Natural killer cell (primary cell): Measurements from ENCODE around the gene LARGE1. TPM values are rescaled to one million over a fixed set of nuclear protein-coding genes. Genes with fewer than 3 reads are reported as not detected.

Source experiments
- ATAC-seq, 3 donors: fragments of 150-1000 bp in 2 of 3; fragments of 200-7000 bp in 1 of 3; cut with Tn5 transposase; 1 replicate in 1 of 3; 2 replicates in 2 of 3; pipeline ENCODE4 v1.10.0; 2021; ENCODE audit warnings: mild to moderate bottlenecking in 2 of 3, moderate library complexity in 2 of 3
- DNase-seq, 2 donors: peaks; one replicate each; pipeline versions ENCODE4 v3.0.0 to v3.0.0-alpha.2; 2013 to 2021; ENCODE audit warnings: mixed read lengths in 1 of 2
- H3K27ac ChIP-seq: one replicate; pipeline ENCODE4 v1.5.1; 2013; ENCODE audit warnings: mild to moderate bottlenecking, low read length
- H3K27me3 ChIP-seq: one replicate; pipeline ENCODE4 v1.6.1; 2013; ENCODE audit warnings: low read length; ENCODE audit not compliant: control insufficient read depth, insufficient read depth
- H3K36me3 ChIP-seq: one replicate; pipeline ENCODE4 v1.6.1; 2013; ENCODE audit warnings: low read length; ENCODE audit not compliant: control insufficient read depth, insufficient read depth
- H3K4me1 ChIP-seq: one replicate; pipeline ENCODE4 v1.6.1; 2013; ENCODE audit warnings: low read length; ENCODE audit not compliant: control insufficient read depth, insufficient read depth
- H3K4me3 ChIP-seq: one replicate; pipeline ENCODE4 v1.5.1; 2013; ENCODE audit warnings: low read length
- H3K9me3 ChIP-seq: one replicate; pipeline ENCODE4 v1.6.1; 2013; ENCODE audit warnings: low read length; ENCODE audit not compliant: control insufficient read depth, insufficient read depth
- H3K27ac Mint-ChIP-seq, 2 donors: one replicate each; pipeline ENCODE4 v1.8.0; 2022; ENCODE audit warnings: mild to moderate bottlenecking in 2 of 2, mixed read lengths in 2 of 2, moderate library complexity in 1 of 2
- H3K27me3 Mint-ChIP-seq, 2 donors: one replicate each; pipeline ENCODE4 v1.8.0; 2022; ENCODE audit warnings: low read depth in 2 of 2, mixed read lengths in 2 of 2
- H3K36me3 Mint-ChIP-seq: one replicate; pipeline ENCODE4 v1.8.0; 2022; ENCODE audit warnings: mixed read lengths
- H3K4me1 Mint-ChIP-seq, 2 donors: one replicate each; pipeline ENCODE4 v1.8.0; 2022; ENCODE audit warnings: mixed read lengths in 2 of 2
- H3K4me3 Mint-ChIP-seq: one replicate; pipeline ENCODE4 v1.8.0; 2022; ENCODE audit warnings: mild to moderate bottlenecking, moderate library complexity, mixed read lengths
- H3K9me3 Mint-ChIP-seq, 2 donors: one replicate each; pipeline ENCODE4 v1.8.0; 2022; ENCODE audit warnings: mixed read lengths in 2 of 2
- WGBS: methylation state at CpG from one replicate; pipeline ENCODE4 v1.1.7; 2013; ENCODE audit warnings: missing lambda C conversion rate; ENCODE audit not compliant: insufficient coverage; 5-methylcytosine and 5-hydroxymethylcytosine counted together
- intact Hi-C: fragments of 100-400 bp; cut with micrococcal nuclease; formaldehyde crosslinking; loops from one replicate; pipeline ENCODE4 v1.14.2; 2022
- total RNA-seq, 4 donors: library from RNA; stranded (reverse); fragments of 120-200 nt in 1 of 4; gene quantifications; one replicate each; pipeline versions ENCODE4 v1.2.3 to v1.2.4, GENCODE V29; 2013 to 2022
- TF ChIP-seq, protein P1 (sequence below): fragments of 200-600 bp; IDR thresholded peaks from one replicate; pipeline ENCODE4 v1.8.0; 2022; ENCODE audit warnings: antibody characterized with exemption

The LARGE1 gene
- total RNA-seq, 3 donors from 2014 or later (not counting 1 experiment from before 2014, with no cell fraction given), result 2.6 to 11.6 (median 4.1) TPM

DNA sequence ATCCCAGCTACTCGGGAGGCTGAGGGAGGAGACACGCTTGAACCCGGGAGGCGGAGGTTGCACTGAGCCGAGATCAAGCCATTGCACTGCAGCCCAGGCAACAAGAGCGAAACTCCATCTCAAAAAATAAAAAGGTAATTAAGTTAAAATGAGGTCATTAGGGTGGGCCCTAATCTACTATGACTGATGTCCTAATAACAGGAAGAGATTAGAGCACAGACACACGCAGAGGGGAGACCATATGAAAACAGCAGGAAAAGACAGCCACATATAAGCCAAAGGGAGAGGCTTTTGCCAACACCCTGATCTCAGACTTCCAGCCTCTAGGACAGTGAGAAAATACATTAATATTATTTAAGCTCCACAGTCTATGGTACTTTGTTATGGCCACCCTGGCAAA lies 17.3 kb downstream of the LARGE1 start:
- no peaks in the 10 kb centered on the region for H3K4me1 Mint-ChIP-seq
- no peak overlapping the region for H3K4me3 ChIP-seq
- no peak overlapping the region for H3K27ac Mint-ChIP-seq
- no peak overlapping the region for H3K27ac ChIP-seq
- no peaks in the 10 kb centered on the region for H3K36me3 ChIP-seq
- DNase-seq (no peak), ATAC-seq (no peak)
- H3K9me3 Mint-ChIP-seq, result no peaks in the 10 kb centered on the region
- TF ChIP-seq, protein P1, sequence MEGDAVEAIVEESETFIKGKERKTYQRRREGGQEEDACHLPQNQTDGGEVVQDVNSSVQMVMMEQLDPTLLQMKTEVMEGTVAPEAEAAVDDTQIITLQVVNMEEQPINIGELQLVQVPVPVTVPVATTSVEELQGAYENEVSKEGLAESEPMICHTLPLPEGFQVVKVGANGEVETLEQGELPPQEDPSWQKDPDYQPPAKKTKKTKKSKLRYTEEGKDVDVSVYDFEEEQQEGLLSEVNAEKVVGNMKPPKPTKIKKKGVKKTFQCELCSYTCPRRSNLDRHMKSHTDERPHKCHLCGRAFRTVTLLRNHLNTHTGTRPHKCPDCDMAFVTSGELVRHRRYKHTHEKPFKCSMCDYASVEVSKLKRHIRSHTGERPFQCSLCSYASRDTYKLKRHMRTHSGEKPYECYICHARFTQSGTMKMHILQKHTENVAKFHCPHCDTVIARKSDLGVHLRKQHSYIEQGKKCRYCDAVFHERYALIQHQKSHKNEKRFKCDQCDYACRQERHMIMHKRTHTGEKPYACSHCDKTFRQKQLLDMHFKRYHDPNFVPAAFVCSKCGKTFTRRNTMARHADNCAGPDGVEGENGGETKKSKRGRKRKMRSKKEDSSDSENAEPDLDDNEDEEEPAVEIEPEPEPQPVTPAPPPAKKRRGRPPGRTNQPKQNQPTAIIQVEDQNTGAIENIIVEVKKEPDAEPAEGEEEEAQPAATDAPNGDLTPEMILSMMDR, result no peak
- H3K4me3 Mint-ChIP-seq, result no peak overlapping the region
- WGBS, result 84% methylated on average over 6 of the region's 7 CpGs
- intact Hi-C loops, result no loop called here
- no peaks in the 10 kb centered on the region for H3K36me3 Mint-ChIP-seq
- no peaks in the 10 kb centered on the region for H3K27me3 Mint-ChIP-seq
- H3K27me3 ChIP-seq, result no peaks in the 10 kb centered on the region
- H3K4me1 ChIP-seq, result no peaks in the 10 kb centered on the region
- no peaks in the 10 kb centered on the region for H3K9me3 ChIP-seq

GRCh38 chr22:33902073-33902472 lies 18.2 kb downstream of the LARGE1 start:
- no peaks in the 10 kb centered on the region for H3K4me1 ChIP-seq
- no peaks in the 10 kb centered on the region for H3K36me3 ChIP-seq
- ATAC-seq (no peak), DNase-seq (no peak)
- no peaks in the 10 kb centered on the region for H3K27me3 ChIP-seq
- H3K9me3 Mint-ChIP-seq, result no peaks in the 10 kb centered on the region
- no peaks in the 10 kb centered on the region for H3K27me3 Mint-ChIP-seq
- no peak overlapping the region for H3K27ac ChIP-seq
- no peak overlapping the region for H3K4me3 Mint-ChIP-seq
- TF ChIP-seq, protein P1, result no peak
- H3K9me3 ChIP-seq, result no peaks in the 10 kb centered on the region
- no peaks in the 10 kb centered on the region for H3K4me1 Mint-ChIP-seq
- no peaks in the 10 kb centered on the region for H3K36me3 Mint-ChIP-seq
- 79% methylated on average over 8 of the region's 8 CpGs for WGBS
- no peak overlapping the region for H3K27ac Mint-ChIP-seq
- H3K4me3 ChIP-seq, result no peak overlapping the region
- intact Hi-C loops, result no loop called here

DNA sequence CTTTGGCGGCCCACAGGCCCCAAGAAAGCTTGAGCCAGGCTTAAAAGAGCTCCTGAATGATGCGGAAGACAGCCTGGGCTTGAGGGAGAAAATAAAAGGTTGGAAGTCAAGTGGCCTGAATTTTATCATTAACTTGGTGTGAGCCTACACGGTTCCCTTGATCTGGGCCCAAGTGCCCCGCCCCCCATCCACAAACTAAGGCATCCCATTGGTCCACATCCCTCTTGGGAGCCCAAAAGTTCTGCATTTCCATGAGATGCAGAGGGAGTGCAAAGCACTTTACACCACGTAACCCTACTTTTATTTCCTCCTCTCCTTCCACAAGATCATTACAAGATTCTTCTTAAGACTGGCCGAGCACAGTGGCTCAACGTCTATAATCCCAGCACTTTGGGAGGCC lies 22.2 kb downstream of the LARGE1 start:
- Histone ChIP-seq H3K27ac (no peak overlapping the region), H3K27me3 (no peaks in the 10 kb centered on the region), H3K4me3 (no peak overlapping the region), H3K36me3 (no peaks in the 10 kb centered on the region), H3K4me1 (no peaks in the 10 kb centered on the region), H3K9me3 (no peaks in the 10 kb centered on the region)
- DNase-seq (no peak), ATAC-seq (no peak)
- H3K27ac Mint-ChIP-seq, result no peak overlapping the region
- no peaks in the 10 kb centered on the region for H3K36me3 Mint-ChIP-seq
- intact Hi-C loops, result no loop called here
- H3K4me1 Mint-ChIP-seq, result no peaks in the 10 kb centered on the region
- H3K4me3 Mint-ChIP-seq, result no peak overlapping the region
- H3K9me3 Mint-ChIP-seq, result peaks cover 0 to 5% of the 10 kb centered on the region in 2 donors
- 71% methylated on average over 7 of the region's 7 CpGs for WGBS
- H3K27me3 Mint-ChIP-seq, result no peaks in the 10 kb centered on the region
- TF ChIP-seq, protein P1, result no peak

DNA sequence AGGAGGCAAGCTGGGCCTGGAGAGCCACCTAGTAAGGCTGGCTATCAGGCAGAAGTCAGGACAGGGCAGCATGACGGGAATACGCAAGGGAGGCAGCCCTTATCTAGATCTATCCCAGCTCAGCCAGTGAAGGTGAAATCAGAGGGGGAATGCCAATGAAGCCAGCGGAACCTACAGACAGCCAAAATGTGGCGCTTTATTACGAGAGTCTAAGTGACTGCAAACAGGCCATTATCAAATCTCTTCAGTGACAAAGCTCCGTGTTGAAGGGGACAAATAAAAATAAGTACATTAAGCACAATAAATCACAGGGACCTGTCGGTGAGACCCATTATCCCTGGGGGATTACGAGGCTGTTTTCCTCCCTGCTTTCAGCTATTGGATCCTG lies 22.8 kb downstream of the LARGE1 start:
- Histone ChIP-seq H3K4me1 (no peaks in the 10 kb centered on the region), H3K9me3 (no peaks in the 10 kb centered on the region), H3K27me3 (no peaks in the 10 kb centered on the region), H3K27ac (no peak overlapping the region), H3K36me3 (no peaks in the 10 kb centered on the region), H3K4me3 (no peak overlapping the region)
- no peaks in the 10 kb centered on the region for H3K36me3 Mint-ChIP-seq
- TF ChIP-seq, protein P1, result no peak
- no peak overlapping the region for H3K27ac Mint-ChIP-seq
- peaks cover 0 to under 1% of the 10 kb centered on the region in 2 donors for H3K4me1 Mint-ChIP-seq
- DNase-seq, result no peak
- H3K4me3 Mint-ChIP-seq, result no peak overlapping the region
- intact Hi-C loops, result no loop called here
- ATAC-seq, result no peak
- no peaks in the 10 kb centered on the region for H3K27me3 Mint-ChIP-seq
- WGBS, result 87% methylated on average over 8 of the region's 8 CpGs
- peaks cover 0 to 5% of the 10 kb centered on the region in 2 donors for H3K9me3 Mint-ChIP-seq
